Left forelimb (tissue), 1 donor: Measurements from ENCODE around the gene FBXL17.
"Not testable (repeated sequence)": the region's sequence is repeated elsewhere in the genome, so short reads cannot be mapped to it uniquely, and the experiment has no call there.

Experiments
- DNase-seq: peaks from one replicate; pipeline ENCODE4 v3.0.0-alpha.2; 2018; ENCODE audit warnings: low spot score

Gene FBXL17

GRCh38 chr5:108381954-108382783 is at the start of gene FBXL17:
TSS of gene FBXL17 (minus strand) at chr5:108382098.
- DNase-seq = peak; percentile 94

GRCh38 chr5:108430931-108431608 is 49.2 kb upstream of the FBXL17 start:
- no peak for DNase-seq

GRCh38 chr5:108421713-108422112 is 39.8 kb upstream of the FBXL17 start:
- no peak for DNase-seq

GRCh38 chr5:108420755-108421154 is 38.9 kb upstream of the FBXL17 start:
- DNase-seq = no peak

GRCh38 chr5:108420158-108420557 is 38.3 kb upstream of the FBXL17 start:
- DNase-seq = no peak

GRCh38 chr5:108418197-108418596 is 36.3 kb upstream of the FBXL17 start:
- DNase-seq = no peak

GRCh38 chr5:108417166-108417670 is 35.3 kb upstream of the FBXL17 start:
- no peak for DNase-seq

- no peak for DNase-seq
Observed at GRCh38 chr5:108415726-108416125, 33.8 kb upstream of the FBXL17 start.

GRCh38 chr5:108409786-108410185 is 27.9 kb upstream of the FBXL17 start:
- no peak for DNase-seq

- DNase-seq = not testable (repeated sequence)
Observed at GRCh38 chr5:108405201-108405600, 23.3 kb upstream of the FBXL17 start.

- DNase-seq = no peak
Observed at GRCh38 chr5:108398964-108399363, 17.1 kb upstream of the FBXL17 start.

- not testable (repeated sequence) for DNase-seq
Observed at GRCh38 chr5:108396837-108397236, 14.9 kb upstream of the FBXL17 start.

GRCh38 chr5:108387758-108388157 is 5.9 kb upstream of the FBXL17 start:
- no peak for DNase-seq

- no peak for DNase-seq
Observed at GRCh38 chr5:108386345-108387061, 4.6 kb upstream of the FBXL17 start.

- no peak for DNase-seq
Observed at GRCh38 chr5:108384741-108385140, 2.8 kb upstream of the FBXL17 start.

- DNase-seq = no peak
Observed at GRCh38 chr5:108382784-108383330, 959 bp upstream of the FBXL17 start.

- DNase-seq = peak; percentile 87
Observed at GRCh38 chr5:108381350-108381953, 446 bp downstream of the FBXL17 start.

GRCh38 chr5:108380531-108381349 is 1.2 kb downstream of the FBXL17 start:
- peak; percentile 76 for DNase-seq

GRCh38 chr5:108379722-108380530 is 2.0 kb downstream of the FBXL17 start:
- no peak for DNase-seq

GRCh38 chr5:108375768-108376167 is 6.1 kb downstream of the FBXL17 start:
- DNase-seq = no peak
